Nephron (organoid): ENCODE data around the gene EIF4E1B.

Source experiments
- H3K27ac Mint-ChIP-seq, 3 experiments: 2 replicates each; pipeline ENCODE4 v1.8.0; 2020; ENCODE audit warnings: mixed read lengths in 3 of 3, mild to moderate bottlenecking in 2 of 3, moderate library complexity in 1 of 3
- H3K27me3 Mint-ChIP-seq: 2 replicates; pipeline ENCODE4 v1.8.0; 2021; ENCODE audit warnings: low read depth, mild to moderate bottlenecking, moderate library complexity, mixed read lengths
- H3K36me3 Mint-ChIP-seq: 2 replicates; pipeline ENCODE4 v1.8.0; 2020; ENCODE audit warnings: low read depth, mixed read lengths
- H3K4me1 Mint-ChIP-seq: 2 replicates; pipeline ENCODE4 v1.8.0; 2020; ENCODE audit warnings: mixed read lengths
- H3K4me3 Mint-ChIP-seq, 3 experiments: 2 replicates each; pipeline ENCODE4 v1.8.0; 2020; ENCODE audit warnings: mild to moderate bottlenecking in 3 of 3, mixed read lengths in 3 of 3, moderate library complexity in 2 of 3
- H3K9me3 Mint-ChIP-seq: 2 replicates; pipeline ENCODE4 v1.8.0; 2020; ENCODE audit warnings: mixed read lengths
- TF ChIP-seq, protein P1 (sequence below), 3 experiments: fragments of 200-600 bp; sonication (generic); IDR thresholded peaks; one replicate each; pipeline ENCODE4 v1.5.0; 2021; ENCODE audit warnings: antibody characterized with exemption in 3 of 3; ENCODE audit not compliant: unreplicated experiment in 3 of 3

Gene EIF4E1B

DNA sequence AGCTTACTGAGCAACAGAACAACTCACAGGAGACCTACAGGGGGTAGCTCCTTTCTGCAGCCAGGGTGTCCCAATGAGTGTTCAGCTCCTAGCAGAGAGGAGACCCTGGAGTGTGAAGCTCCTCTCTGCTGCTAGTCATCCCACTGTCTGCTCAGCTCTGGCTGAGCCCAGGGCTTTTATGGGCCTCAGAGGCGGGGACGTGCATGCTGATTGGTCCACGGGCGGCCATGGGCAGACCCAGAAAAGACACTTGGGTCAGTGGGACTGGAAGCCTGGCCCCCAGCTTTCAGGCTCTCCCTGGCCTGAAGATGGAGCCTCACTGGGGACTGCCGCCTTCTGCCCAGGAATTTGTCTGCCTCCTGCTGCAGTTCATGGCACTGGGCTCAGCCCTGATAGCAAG is 57.4 kb downstream of the EIF4E1B start:
- Mint-ChIP-seq H3K27me3 (peaks cover 56% of the 10 kb centered on the region), H3K36me3 (peaks cover 4% of the 10 kb centered on the region), H3K9me3 (peaks cover 11% of the 10 kb centered on the region), H3K27ac (no peak overlapping the region), H3K4me1 (peaks cover 7% of the 10 kb centered on the region), H3K4me3 (no peak overlapping the region)
- TF ChIP-seq, protein P1, sequence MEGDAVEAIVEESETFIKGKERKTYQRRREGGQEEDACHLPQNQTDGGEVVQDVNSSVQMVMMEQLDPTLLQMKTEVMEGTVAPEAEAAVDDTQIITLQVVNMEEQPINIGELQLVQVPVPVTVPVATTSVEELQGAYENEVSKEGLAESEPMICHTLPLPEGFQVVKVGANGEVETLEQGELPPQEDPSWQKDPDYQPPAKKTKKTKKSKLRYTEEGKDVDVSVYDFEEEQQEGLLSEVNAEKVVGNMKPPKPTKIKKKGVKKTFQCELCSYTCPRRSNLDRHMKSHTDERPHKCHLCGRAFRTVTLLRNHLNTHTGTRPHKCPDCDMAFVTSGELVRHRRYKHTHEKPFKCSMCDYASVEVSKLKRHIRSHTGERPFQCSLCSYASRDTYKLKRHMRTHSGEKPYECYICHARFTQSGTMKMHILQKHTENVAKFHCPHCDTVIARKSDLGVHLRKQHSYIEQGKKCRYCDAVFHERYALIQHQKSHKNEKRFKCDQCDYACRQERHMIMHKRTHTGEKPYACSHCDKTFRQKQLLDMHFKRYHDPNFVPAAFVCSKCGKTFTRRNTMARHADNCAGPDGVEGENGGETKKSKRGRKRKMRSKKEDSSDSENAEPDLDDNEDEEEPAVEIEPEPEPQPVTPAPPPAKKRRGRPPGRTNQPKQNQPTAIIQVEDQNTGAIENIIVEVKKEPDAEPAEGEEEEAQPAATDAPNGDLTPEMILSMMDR (IDR thresholded peaks at IDR 0.05; ENCODE audit: unreplicated experiment in 3 of 3) = no peak

DNA sequence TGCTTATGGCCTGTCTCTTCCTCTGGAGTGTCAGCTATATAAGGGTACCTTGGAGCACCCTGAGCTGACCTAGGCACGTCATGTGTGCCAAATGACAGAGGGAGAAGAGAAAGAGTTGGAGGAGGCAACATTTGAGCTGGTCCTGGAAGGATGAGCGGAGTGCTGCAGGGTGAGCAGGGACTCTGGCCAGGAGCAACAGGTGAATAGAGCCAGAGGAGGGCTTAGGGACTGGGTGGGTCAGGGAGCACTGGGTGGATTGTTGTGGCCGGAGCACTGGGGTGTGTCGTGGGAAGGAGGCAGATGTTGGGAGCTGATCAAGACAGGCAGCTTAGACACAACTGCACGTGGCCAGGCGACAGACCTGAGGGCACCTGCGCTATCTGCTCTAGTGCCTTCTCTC is 60.4 kb downstream of the EIF4E1B start:
- H3K4me3 Mint-ChIP-seq = no peak overlapping the region
- H3K9me3 Mint-ChIP-seq = peaks cover 1% of the 10 kb centered on the region
- TF ChIP-seq, protein P1 (IDR thresholded peaks at IDR 0.05; ENCODE audit: unreplicated experiment in 3 of 3) = no peak
- H3K36me3 Mint-ChIP-seq = no peaks in the 10 kb centered on the region
- peaks cover 59% of the 10 kb centered on the region for H3K27me3 Mint-ChIP-seq
- no peak overlapping the region for H3K27ac Mint-ChIP-seq
- peaks cover 18% of the 10 kb centered on the region for H3K4me1 Mint-ChIP-seq

GRCh38 chr5:176691524-176691923 is 61.0 kb downstream of the EIF4E1B start:
- H3K27ac Mint-ChIP-seq = no peak overlapping the region
- H3K4me1 Mint-ChIP-seq = peaks cover 18% of the 10 kb centered on the region
- no peaks in the 10 kb centered on the region for H3K9me3 Mint-ChIP-seq
- TF ChIP-seq, protein P1 (IDR thresholded peaks at IDR 0.05; ENCODE audit: unreplicated experiment in 3 of 3) = no peak
- H3K27me3 Mint-ChIP-seq = peaks cover 63% of the 10 kb centered on the region
- H3K36me3 Mint-ChIP-seq = no peaks in the 10 kb centered on the region
- H3K4me3 Mint-ChIP-seq = no peak overlapping the region

- Mint-ChIP-seq H3K4me3 (no peak overlapping the region), H3K4me1 (peaks cover 18% of the 10 kb centered on the region), H3K27me3 (peaks cover 71% of the 10 kb centered on the region), H3K9me3 (no peaks in the 10 kb centered on the region), H3K27ac (peak overlapping the region in 1 of 3 experiments; percentile 3), H3K36me3 (no peaks in the 10 kb centered on the region)
- TF ChIP-seq, protein P1 (IDR thresholded peaks at IDR 0.05; ENCODE audit: unreplicated experiment in 3 of 3) = no peak
Measured at GRCh38 chr5:176692326-176692725, 61.9 kb downstream of the EIF4E1B start.

GRCh38 chr5:176692839-176693476 is 62.5 kb downstream of the EIF4E1B start:
- TF ChIP-seq, protein P1 (IDR thresholded peaks at IDR 0.05; ENCODE audit: unreplicated experiment in 3 of 3) = no peak
- Mint-ChIP-seq H3K27me3 (peaks cover 74% of the 10 kb centered on the region), H3K36me3 (no peaks in the 10 kb centered on the region), H3K4me3 (peak overlapping the region in 1 of 3 experiments; percentile 24), H3K9me3 (no peaks in the 10 kb centered on the region), H3K27ac (peak overlapping the region in 1 of 3 experiments; percentile 69), H3K4me1 (peaks cover 23% of the 10 kb centered on the region)

DNA sequence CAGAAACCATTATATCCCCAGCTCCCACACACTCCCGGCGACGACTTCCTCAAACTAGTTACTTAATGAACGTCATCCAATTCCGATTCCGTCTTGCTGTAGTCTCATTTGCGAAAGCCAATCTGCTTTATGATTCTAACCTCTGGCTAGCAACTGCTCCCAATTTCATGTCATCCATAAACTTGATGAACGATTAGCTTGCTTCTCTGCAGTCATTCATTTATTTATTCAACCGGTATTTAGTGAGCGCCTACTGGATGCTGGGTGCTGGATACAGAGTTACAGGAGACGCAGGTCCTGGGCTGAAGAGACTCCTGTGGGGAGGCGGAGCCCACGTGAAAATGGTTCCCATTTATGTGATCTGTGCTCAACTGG is 63.0 kb downstream of the EIF4E1B start:
- H3K4me1 Mint-ChIP-seq = peaks cover 28% of the 10 kb centered on the region
- no peaks in the 10 kb centered on the region for H3K36me3 Mint-ChIP-seq
- no peaks in the 10 kb centered on the region for H3K9me3 Mint-ChIP-seq
- TF ChIP-seq, protein P1 (IDR thresholded peaks at IDR 0.05; ENCODE audit: unreplicated experiment in 3 of 3) = no peak
- peaks cover 79% of the 10 kb centered on the region for H3K27me3 Mint-ChIP-seq
- H3K4me3 Mint-ChIP-seq = peak overlapping the region in 1 of 3 experiments; percentile 24
- H3K27ac Mint-ChIP-seq = peak overlapping the region in 1 of 3 experiments; percentile 69
